ENCODE data around the gene MEGF10.

Gene MEGF10

GRCh38 chr5:127324756-127325155 lies 34.2 kb downstream of the MEGF10 start:
- no peak for DNase-seq

GRCh38 chr5:127326431-127326830 lies 35.8 kb downstream of the MEGF10 start:
- no peak for DNase-seq

DNA sequence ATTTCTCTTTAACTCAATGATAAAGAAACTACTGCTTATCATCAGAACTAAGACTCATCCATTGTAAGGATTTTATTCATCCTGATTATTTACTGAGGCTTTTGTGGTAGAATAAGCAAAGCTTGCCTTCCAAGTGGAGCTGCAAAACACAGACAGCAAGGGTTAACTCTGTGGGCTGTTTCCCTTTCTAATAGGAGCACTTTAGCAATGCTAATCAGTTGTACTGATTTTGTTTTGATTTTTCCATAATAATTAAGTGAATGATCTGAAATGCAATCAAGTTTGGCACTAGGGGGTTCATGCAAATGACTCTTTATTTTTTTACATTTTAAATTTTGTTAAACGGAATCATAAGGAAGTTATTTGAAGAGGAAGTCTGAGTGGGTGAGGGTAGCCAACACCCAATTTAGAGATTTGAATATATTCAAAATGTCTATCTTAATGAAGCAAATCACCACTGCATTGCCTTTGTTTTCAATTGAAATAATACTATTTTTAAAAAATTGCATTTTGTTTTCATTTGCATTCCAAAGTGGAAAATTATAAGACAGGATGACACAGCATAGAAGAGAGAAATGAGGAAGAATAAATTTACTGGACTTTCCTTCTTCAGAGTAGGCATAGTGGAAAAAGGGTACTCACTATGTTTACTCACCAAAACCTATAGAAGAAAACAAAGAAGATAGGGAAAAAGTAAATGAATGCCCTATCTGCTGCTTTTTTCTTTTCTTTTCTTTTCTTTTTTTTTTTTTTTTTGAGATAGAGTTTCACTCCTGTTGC lies 36.6 kb downstream of the MEGF10 start:
- DNase-seq: no peak

GRCh38 chr5:127330116-127330515 lies 39.5 kb downstream of the MEGF10 start:
- DNase-seq: no peak

- DNase-seq: no peak
Measured at GRCh38 chr5:127331890-127332649, 41.5 kb downstream of the MEGF10 start.

DNA sequence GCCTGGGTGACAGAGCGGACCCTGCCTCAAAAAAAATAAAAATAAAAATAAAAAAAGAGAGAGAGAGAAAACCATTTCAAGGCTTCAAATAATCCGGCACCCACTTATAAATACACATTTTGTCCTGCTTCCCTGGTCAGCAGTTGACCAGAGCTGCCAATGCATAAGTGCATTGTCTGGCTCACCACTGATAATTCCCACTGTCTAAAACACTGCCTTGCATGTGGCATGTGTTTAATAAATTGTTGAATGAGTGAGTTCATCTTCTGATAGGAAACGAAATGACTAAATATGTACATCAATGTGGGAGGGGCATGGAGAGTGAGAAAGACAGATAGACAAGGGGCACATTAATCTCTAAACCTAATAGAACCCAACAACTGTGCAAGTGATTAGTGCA lies 42.9 kb downstream of the MEGF10 start:
- peak in 1 of 56 donors; percentile 3 for DNase-seq

GRCh38 chr5:127335381-127335780 lies 44.8 kb downstream of the MEGF10 start:
- no peak for DNase-seq

- DNase-seq: peak in 3 of 56 donors; percentile 1 to 23 (median 10)
Measured at GRCh38 chr5:127337876-127338275, 47.3 kb downstream of the MEGF10 start.

DNA sequence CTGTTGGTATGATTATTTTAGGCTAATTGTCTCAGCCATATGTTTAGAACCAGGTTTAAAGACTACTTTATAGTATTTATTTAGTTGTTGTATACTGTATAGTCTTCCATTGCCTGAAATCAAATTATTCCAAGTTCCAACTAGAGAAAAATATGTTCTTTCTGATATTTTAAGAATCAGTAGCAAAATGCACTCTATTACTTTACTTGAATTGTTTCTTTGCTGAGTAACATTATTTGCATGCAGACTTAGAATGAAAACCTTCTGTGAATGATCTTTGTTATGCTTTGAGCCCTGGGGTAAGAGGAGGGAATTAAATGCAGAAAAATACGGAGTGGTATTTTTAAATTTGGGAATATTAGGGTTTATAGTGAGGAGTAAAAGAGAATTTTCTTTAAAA lies 47.9 kb downstream of the MEGF10 start:
- DNase-seq: no peak

GRCh38 chr5:127340606-127341005 lies 50.0 kb downstream of the MEGF10 start:
- no peak for DNase-seq

DNA sequence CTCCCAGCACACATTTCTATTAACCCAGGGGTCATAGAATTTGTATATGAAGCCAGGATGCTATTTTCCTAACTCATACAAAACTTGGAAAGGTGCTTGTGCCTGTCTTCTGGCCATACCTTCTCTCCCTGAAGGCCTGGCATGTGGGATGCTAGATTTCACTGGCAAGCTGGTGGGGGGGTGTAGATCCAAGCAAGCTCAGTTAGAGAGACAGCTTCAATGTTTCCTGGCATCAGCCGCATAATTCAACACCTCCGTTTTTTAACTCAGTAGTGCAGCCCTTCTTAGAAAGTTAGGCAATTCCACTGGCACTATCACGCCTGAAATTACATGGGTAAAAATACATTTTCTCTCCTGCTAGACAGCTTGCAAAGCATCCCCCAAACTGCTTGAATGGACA lies 51.8 kb downstream of the MEGF10 start:
- peak in 8 of 56 donors; percentile 8 to 52 (median 18) for DNase-seq

DNA sequence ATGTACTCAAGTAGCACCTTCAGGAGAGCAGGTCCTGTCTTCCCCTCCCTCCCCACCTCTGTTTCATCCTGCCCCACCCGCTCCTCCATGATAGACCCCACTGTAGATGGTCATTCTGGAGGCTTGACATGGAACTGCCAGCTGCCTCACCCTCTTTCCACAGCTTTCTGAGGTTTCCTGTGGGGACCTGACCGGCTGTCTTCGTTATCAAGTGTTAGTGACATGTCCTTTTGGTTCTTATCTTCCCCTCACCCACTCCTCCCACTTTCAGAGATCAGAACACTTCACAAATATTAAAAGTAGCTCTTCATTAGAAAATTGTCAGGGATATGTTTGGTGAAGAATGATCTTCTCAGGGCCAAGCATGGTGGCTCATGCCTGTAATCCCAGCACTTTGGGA lies 52.7 kb downstream of the MEGF10 start:
- no peak for DNase-seq

GRCh38 chr5:127343866-127344265 lies 53.3 kb downstream of the MEGF10 start:
- DNase-seq: no peak

DNA sequence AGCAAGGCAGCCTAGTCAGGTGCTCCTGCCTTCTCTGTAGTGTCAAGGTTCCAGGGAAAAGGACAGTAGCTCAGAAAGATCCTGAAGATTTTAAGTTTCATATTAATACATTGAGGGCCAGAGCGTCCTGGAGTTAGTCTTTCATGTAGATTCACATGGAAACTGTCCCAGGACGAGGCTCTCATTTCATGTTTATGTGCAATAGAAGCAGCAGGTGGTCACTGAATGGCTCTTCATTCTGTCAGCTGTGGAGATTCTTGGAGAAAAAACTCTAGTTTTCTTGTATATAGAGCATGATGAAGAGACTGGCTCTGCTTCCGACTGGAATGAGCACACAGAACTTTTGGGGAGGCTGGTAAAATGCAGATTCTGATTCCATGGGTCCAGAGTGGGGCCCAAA lies 54.3 kb downstream of the MEGF10 start:
- no peak for DNase-seq

DNA sequence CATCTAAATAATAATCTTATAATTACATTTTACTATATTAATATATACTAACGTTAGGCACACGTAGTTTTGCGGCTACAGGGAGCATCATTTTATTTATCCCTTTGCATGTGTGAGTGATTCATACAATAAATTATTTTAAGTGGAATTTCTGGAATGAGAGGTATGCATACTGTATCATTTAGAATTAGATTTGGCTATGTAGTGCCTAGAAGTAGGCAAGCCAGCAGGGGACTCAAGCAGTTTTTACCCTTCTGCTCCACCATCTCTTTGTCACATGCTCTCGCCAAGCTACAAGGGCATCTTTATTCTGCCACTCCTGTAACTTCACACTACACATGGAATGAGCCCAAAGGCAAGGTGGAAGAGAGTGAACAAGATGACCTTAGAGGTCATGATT lies 60.8 kb downstream of the MEGF10 start:
- no peak for DNase-seq

DNA sequence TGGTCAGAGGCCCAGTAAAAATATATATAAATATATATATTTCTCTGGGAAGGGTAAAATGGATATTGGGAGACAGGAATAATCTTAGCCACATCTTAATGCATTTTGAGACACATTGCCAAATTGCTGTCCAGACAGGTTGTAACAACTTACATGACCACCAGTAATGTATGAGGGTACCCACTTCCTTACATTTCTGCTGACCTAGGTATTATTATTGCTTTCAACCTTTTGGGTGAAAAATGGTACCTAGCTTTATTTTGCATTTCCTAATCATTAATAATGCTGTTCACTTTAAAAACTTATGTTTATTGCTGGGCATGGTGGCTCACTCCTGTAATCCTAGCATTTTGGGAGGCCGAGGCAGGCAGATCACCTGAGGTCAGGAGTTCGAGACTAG lies 61.5 kb downstream of the MEGF10 start:
- DNase-seq: no peak

DNA sequence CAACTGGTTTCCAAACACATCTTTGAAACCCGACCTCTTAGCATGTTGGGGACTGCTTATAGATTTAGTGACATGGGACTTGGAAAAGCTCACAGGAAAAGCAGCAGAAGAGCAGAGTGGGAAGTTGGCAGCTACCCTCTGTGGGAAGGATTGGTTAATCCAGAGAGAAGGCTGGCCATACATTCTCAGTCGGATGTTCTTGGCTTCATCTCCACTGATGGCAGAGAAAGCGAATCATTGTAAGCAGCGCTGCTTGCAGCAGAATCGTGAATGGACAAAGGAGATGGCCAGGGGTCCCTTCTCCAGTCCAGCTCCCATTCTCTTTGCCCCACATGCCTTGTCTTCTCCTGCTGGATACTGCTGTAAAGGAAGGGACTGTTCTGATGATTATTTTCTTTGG lies 62.7 kb downstream of the MEGF10 start:
- peak in 16 of 56 donors; percentile 11 to 60 (median 37) for DNase-seq

- no peak for DNase-seq
Measured at GRCh38 chr5:127353796-127354195, 63.2 kb downstream of the MEGF10 start.

DNA sequence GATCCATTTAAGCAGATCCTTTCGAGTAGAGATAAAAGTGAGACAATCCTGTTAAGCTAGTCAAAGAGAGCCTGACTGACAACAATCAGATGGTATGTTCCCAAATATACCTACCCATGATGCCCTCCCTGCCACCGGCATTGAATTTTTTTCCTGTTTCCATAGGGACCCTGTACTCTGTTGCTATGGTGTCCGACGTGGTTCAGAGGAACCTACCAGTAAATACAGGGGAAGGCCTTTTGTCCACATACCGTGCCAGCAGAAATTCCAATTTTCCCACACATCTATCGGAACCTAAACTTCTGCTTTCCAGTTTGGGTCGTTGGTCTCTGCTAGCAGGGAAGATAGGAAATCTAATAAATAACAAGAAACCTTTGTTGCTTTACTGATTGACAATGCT lies 64.7 kb downstream of the MEGF10 start:
- peak in 4 of 56 donors; percentile 9 to 25 (median 14) for DNase-seq

- no peak for DNase-seq
Measured at GRCh38 chr5:127358284-127358683, 67.7 kb downstream of the MEGF10 start.

DNA sequence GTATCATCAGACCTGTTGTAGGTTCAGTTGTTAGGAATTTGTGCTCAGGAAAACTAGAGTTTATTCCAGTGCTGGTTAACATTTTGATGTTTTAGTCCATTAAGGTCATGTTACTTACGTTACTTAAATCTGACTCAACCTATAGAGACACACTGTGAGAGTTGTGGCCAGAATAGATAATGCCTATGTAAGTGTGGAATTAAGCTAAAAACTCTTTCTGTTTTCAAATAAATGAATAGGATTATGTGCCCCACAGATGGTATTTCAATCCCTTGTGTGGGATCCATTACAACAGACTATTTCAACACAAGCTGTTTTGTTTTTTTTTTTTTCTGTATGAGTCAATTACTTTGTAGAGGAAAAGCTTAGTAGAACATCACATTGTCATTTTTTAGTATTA lies 68.1 kb downstream of the MEGF10 start:
- DNase-seq: peak in 1 of 56 donors; percentile 17

GRCh38 chr5:127359502-127359901 lies 68.9 kb downstream of the MEGF10 start:
- no peak for DNase-seq

DNA sequence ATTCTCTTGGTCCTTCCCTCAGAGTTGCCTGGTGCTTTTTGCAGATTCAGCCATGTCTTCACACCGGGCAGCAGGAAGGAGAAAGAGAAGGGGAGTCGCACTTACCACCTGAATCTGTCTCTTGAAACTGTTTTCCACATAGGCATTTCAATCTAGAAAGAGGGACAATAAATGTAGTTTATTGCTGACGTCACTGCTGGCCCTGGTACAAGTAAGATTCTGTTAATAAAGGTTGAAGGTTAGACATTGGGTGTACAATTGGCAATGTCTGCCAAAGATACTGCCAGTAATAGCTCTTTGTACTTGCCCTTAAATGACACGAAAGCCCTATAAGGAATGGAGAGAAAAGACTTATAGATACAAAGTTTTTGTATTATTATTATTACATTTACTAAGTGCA lies 72.8 kb downstream of the MEGF10 start:
- no peak for DNase-seq
